Measurements from ENCODE around the gene SNX20. TPM values are rescaled to one million over a fixed set of nuclear protein-coding genes. Genes with fewer than 3 reads are reported as not detected.

Gene SNX20
- total RNA-seq, 2 donors from 2014 or later, result 44.0 to 58.9 TPM

DNA sequence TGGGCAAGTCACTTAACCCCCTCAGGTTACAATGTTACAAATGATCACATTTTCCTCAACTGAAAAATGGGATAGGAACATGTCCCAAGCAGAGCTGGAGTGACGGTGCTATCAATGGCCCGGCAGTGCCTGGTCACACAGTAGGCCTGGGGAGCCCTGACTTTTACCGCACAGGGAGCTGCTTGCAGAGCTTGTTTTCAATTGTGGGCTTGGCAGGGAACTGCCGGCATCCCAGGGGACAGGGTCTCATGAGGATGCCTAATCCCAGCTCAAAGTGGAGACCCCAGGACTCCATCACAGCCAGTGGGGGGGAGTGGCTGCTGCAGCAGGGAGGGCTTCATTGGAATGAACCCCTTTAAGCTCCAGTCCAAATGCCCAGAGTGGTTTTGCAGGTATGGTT is 11.4 kb downstream of the SNX20 start:
- DNase-seq, result no peak
- H3K4me3 Mint-ChIP-seq, result no peak overlapping the region
- peaks cover 8% of the 10 kb centered on the region for H3K36me3 Mint-ChIP-seq (ENCODE audit: low read depth)
- no peak for ATAC-seq
- H3K27ac Mint-ChIP-seq, result peak overlapping the region; percentile 94
- H3K4me1 Mint-ChIP-seq, result peaks cover 30% of the 10 kb centered on the region
- H3K9me3 ChIP-seq (ENCODE audit: control insufficient read depth, low read length, poor library complexity, severe bottlenecking), result no peaks in the 10 kb centered on the region
- no peaks in the 10 kb centered on the region for H3K27me3 Mint-ChIP-seq

DNA sequence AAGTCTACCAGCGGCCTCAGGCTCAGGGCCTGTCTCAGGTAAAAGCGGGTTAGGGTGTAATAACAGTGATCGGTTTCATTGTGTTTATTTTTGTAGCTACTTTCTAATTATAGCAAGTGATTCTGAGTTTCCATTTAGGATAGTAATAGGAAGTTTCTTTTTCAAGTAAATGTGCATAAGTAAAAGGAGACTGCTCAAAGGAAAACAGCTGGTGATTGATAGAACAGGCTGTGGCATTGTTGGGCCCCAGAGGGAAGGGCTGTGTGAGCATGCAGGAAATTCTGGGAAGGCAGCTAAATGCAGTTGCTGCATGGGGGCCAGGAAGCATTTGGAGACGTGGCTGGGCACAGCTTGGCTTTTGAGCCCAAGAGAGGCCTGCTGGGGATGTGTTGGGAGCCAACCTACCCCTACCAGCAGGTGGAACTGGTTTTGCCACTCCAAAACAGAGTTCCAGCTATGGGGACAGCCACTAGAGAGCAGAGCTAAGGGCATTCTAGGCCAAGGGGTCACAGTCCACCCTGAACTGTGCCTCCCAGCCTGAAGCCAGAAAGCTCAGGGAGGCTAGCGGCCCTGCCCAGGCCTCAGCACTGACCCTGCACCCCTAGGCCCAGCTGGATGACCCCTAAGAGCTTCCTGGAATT is 12.6 kb downstream of the SNX20 start:
- DNase-seq (no peak), ATAC-seq (no peak)
- no peaks in the 10 kb centered on the region for H3K27me3 Mint-ChIP-seq
- H3K27ac Mint-ChIP-seq, result peak overlapping the region; percentile 94
- peak overlapping the region; percentile 31 for H3K4me3 Mint-ChIP-seq
- peaks cover 32% of the 10 kb centered on the region for H3K4me1 Mint-ChIP-seq
- peaks cover 6% of the 10 kb centered on the region for H3K36me3 Mint-ChIP-seq (ENCODE audit: low read depth)
- no peaks in the 10 kb centered on the region for H3K9me3 ChIP-seq (ENCODE audit: control insufficient read depth, low read length, poor library complexity, severe bottlenecking)

DNA sequence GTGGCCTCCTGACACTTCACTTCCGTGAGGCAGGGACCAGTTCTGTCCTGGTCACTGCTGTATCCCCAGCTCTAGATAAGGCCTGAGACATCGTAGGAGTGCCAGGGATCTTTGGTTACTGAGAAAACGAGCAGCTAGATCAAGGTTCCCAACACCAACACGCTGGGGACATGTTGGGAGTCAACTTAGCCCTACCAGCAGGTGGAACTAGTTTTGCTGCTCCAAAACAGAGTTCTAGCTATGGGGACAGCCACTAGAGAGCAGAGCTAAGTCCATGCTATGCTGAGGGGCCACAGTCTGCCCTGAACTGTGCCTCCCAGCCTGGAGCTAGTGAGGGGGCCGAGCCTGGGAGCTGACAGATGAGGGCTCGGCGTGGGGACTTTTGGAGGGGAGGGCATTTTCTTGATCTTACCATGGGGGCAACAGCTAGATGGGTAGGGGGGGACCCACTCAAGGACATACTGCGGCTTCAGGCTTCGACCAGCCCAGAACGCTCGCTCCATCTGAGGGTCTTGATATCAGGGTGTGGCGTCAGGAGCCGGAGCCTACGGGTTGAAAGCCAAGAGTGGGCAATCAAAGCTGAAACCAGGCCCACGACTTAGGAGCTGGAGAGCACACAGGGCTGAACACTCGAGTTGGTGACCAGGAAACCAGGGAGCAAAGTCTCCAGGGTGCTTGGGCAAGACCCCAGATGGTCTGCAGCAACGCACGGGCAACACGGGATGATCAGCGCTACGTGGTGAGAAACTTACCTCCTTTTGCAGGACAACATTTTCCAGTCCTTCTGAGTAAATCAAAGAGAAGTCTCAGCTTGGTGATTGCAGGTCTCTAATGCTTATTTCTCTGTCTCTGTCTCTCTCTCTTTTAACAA is 13.4 kb downstream of the SNX20 start:
- H3K4me1 Mint-ChIP-seq, result peaks cover 32% of the 10 kb centered on the region
- peak overlapping the region; percentile 78 for H3K4me3 Mint-ChIP-seq
- no peak for DNase-seq
- no peaks in the 10 kb centered on the region for H3K9me3 ChIP-seq (ENCODE audit: control insufficient read depth, low read length, poor library complexity, severe bottlenecking)
- H3K36me3 Mint-ChIP-seq (ENCODE audit: low read depth), result peaks cover 5% of the 10 kb centered on the region
- H3K27ac Mint-ChIP-seq, result peak overlapping the region; percentile 94
- H3K27me3 Mint-ChIP-seq, result no peaks in the 10 kb centered on the region
- ATAC-seq, result peak; percentile 35

DNA sequence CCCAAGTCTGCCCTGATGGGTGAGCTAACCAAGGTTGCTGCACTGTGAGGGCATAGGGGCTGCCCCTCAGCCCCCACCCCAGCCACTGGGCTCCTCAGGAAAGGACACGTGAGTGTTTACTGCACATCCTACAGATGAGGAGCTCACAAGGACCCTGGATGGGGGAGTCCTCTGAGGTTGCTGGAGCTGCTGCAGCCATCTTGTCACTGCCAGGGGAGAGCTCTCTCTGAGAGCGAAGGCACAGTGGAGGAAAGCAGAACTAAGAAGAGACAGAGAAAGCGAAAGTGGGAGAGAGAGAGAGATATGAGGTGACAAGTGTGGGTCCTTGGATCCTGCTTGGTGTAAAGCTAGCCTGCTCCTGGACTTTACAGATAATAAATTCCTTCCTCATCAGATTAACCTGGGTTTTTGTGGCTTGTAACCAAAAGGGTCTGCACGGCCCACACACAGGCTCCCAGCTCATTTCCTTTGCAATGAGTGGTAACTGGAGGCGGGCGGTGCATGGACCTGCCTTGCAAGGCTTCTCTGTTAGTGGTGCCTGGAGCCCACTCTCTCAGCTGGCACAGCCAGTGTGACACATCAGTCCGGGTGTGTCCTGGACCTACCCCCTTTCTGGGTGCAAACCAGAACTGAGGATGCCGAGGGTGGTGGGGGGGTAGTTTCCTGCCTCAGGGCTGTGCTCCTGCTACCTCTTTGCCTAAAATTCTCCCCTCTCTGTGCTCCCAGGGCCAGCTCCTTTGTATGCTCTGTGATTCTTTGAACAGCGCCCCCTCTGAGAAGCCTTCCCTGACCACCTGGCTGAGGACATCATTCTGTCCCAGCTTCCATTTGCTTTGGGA is 14.2 kb downstream of the SNX20 start:
- Mint-ChIP-seq H3K4me3 (peak overlapping the region; percentile 78), H3K36me3 (ENCODE audit: low read depth) (peaks cover 3% of the 10 kb centered on the region), H3K4me1 (peaks cover 32% of the 10 kb centered on the region), H3K27ac (peak overlapping the region; percentile 94), H3K27me3 (no peaks in the 10 kb centered on the region)
- DNase-seq, result no peak
- ATAC-seq, result peak; percentile 70
- H3K9me3 ChIP-seq (ENCODE audit: control insufficient read depth, low read length, poor library complexity, severe bottlenecking), result no peaks in the 10 kb centered on the region

DNA sequence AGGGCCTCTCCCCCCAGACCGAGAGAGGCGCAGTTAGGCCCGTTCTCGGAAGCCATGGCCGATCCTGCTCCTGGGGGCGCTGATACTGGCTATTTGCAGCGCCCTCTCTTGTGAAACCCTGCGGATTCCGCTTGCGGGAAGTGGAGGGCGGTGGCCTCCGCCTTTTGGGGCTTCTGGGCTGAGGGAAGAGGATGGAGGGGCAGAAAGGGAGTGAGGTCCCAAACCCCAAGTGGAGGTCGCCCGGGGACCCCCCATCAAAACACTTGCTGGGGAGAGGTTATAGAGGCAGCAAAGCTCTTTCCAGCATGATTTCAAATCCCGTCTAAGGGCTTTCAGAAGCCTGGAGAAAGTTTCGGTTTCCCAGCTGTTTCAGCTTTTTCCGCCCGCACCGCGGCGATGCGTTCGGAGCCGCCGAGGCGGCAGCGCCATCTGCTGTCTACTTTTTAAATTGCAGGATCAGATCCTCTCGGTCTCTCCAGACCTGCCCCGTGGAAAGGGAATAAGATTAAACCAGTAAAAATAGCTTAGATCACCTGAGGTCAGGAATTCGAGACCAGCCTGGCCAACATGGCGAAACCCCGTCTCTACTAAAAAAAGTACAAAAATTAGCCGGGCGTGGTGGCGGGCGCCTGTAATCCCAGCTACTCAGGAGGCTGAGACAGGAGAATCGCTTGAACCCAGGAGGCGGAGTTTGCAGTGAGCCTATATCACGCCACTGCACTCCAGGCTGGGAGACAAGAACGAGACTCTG is 15.8 kb downstream of the SNX20 start:
- peak overlapping the region; percentile 94 for H3K27ac Mint-ChIP-seq
- H3K36me3 Mint-ChIP-seq (ENCODE audit: low read depth), result peaks cover 3% of the 10 kb centered on the region
- H3K9me3 ChIP-seq (ENCODE audit: control insufficient read depth, low read length, poor library complexity, severe bottlenecking), result no peaks in the 10 kb centered on the region

DNA sequence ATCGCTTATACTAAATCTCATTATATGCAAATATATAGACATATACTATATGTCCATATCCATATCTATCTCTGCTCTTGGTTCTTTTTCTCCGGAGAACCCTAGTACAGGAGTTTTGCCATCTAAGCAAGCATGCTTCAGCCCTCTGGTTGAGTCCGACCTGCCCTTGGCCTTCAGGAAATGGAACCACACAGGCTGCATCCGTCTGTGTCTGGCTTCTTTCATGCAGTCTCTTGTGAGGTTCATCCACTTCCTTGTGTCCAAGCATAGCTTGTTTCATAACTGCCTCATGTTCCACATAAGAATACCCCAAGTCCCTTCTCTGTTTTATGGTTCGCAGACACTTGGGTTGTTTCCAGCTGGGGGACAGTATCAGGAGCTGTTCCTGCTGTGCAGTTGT is 16.8 kb downstream of the SNX20 start:
- Mint-ChIP-seq H3K27ac (peak overlapping the region; percentile 27), H3K4me1 (peaks cover 27% of the 10 kb centered on the region), H3K36me3 (ENCODE audit: low read depth) (peaks cover 3% of the 10 kb centered on the region), H3K4me3 (no peak overlapping the region), H3K27me3 (no peaks in the 10 kb centered on the region)
- no peaks in the 10 kb centered on the region for H3K9me3 ChIP-seq (ENCODE audit: control insufficient read depth, low read length, poor library complexity, severe bottlenecking)
- DNase-seq (no peak), ATAC-seq (no peak)

More for the DNA sequence above, 15.8 kb downstream of the SNX20 start:
- peak overlapping the region; percentile 83 for H3K4me3 Mint-ChIP-seq
- peaks cover 26% of the 10 kb centered on the region for H3K4me1 Mint-ChIP-seq
- peak; percentile 66 to 87 (median 68) for DNase-seq
- H3K27me3 Mint-ChIP-seq, result no peaks in the 10 kb centered on the region
- peak; percentile 69 for ATAC-seq

DNA sequence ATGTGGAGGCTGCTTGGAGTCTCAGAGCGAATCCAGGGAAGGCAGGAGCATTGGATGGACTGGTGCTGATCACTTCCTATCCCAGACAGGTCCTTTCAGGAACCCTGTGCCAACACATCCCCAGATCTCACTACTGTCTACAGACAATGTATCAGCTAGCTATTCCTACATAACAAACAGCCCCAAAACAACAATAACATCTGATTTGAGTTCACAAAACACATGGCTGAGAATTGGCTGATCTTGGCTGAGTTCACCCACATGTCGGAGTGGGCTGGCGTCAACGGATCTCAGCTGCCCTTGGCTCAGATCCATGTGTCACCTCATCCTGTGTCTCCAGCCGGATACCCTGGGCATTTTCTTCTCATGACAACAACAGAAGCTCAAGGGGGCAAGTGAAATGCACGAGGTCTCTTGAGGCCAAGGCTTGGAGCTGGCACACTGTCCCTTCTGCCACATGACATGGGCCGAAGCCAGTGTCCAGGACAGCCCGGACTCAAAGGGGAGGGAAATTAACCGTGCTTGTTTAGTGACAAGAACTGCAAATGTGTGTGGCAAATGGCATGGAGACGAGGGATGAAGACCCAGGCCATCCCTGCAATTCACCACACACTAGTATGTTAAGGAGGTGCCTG is 18.7 kb downstream of the SNX20 start:
- Mint-ChIP-seq H3K4me3 (no peak overlapping the region), H3K27ac (no peak overlapping the region), H3K4me1 (peaks cover 22% of the 10 kb centered on the region), H3K36me3 (ENCODE audit: low read depth) (no peaks in the 10 kb centered on the region), H3K27me3 (no peaks in the 10 kb centered on the region)
- no peaks in the 10 kb centered on the region for H3K9me3 ChIP-seq (ENCODE audit: control insufficient read depth, low read length, poor library complexity, severe bottlenecking)
- ATAC-seq (no peak), DNase-seq (no peak)

DNA sequence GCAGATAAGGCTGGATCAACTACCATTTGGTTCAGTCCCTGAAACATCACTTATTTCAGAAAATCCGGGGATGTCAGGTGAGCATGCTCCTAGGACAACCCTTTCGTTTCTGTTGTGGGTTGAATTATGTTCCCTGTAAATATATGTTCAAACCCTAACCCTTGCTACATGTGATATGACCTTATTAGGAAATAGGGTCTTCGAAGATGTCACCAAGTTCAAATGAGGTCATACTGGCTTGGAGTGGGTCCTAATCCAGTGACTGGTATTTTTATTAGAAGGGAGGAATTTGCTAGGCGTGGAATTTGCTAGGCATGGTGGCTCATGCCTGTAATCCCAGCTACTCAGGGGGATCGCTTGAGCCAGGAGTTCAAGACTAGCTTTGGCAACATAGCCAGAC is 21.3 kb downstream of the SNX20 start:
- no peaks in the 10 kb centered on the region for H3K36me3 Mint-ChIP-seq (ENCODE audit: low read depth)
- H3K4me1 Mint-ChIP-seq, result peaks cover 6% of the 10 kb centered on the region
- DNase-seq (no peak), ATAC-seq (no peak)
- no peak overlapping the region for H3K27ac Mint-ChIP-seq
- no peaks in the 10 kb centered on the region for H3K27me3 Mint-ChIP-seq
- H3K9me3 ChIP-seq (ENCODE audit: control insufficient read depth, low read length, poor library complexity, severe bottlenecking), result no peaks in the 10 kb centered on the region
- H3K4me3 Mint-ChIP-seq, result no peak overlapping the region

DNA sequence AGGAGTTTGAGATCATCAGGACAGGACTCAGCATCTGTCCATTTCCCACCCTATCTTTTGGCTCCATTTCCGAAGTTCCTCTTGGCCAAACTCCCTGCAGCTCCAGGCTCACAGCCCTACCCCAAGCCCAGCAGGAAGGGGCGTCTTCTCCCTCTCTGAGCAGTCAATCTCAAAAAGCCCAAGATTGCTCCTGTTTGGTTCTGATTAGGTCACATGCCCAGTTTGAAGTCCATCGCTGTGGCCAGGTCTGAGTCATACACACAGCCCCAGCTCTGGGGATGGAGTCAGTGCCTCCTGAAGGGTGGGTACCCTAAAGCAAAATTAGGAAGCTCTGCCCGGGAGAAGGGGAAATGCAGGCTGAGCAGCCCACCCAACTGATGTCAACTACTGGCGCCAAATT is 23.9 kb downstream of the SNX20 start:
- ATAC-seq (no peak), DNase-seq (no peak)
- Mint-ChIP-seq H3K27ac (peak overlapping the region; percentile 32), H3K27me3 (no peaks in the 10 kb centered on the region), H3K4me1 (peaks cover 3% of the 10 kb centered on the region), H3K4me3 (no peak overlapping the region), H3K36me3 (ENCODE audit: low read depth) (no peaks in the 10 kb centered on the region)
- H3K9me3 ChIP-seq (ENCODE audit: control insufficient read depth, low read length, poor library complexity, severe bottlenecking), result no peaks in the 10 kb centered on the region

DNA sequence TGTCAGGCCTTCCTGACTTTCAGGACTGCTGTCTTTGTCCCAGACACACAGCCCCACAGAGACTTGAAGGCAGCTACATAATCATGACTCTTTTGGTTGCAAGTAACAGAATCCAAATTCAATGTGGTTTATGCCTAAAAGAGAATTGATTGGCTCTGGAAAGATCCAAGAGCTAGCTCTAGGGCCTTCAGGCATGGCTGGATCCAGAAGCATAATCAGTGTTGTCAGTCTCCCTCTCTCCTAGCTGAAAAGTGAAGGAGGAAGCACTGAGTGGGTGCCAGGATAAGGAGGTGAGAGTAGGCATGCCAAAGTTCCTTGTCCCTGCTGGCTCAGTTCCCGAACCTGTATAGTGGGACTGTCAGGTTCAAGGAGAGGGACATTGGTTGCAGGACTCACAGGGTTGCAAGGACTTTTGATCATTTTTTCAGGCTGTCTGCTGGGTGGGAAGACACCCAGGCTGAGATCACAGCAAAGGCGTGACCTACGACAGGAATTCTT is 25.5 kb downstream of the SNX20 start:
- Mint-ChIP-seq H3K4me3 (no peak overlapping the region), H3K36me3 (ENCODE audit: low read depth) (no peaks in the 10 kb centered on the region), H3K4me1 (peaks cover 3% of the 10 kb centered on the region), H3K27ac (no peak overlapping the region), H3K27me3 (no peaks in the 10 kb centered on the region)
- DNase-seq (no peak), ATAC-seq (no peak)
- H3K9me3 ChIP-seq (ENCODE audit: control insufficient read depth, low read length, poor library complexity, severe bottlenecking), result no peaks in the 10 kb centered on the region

DNA sequence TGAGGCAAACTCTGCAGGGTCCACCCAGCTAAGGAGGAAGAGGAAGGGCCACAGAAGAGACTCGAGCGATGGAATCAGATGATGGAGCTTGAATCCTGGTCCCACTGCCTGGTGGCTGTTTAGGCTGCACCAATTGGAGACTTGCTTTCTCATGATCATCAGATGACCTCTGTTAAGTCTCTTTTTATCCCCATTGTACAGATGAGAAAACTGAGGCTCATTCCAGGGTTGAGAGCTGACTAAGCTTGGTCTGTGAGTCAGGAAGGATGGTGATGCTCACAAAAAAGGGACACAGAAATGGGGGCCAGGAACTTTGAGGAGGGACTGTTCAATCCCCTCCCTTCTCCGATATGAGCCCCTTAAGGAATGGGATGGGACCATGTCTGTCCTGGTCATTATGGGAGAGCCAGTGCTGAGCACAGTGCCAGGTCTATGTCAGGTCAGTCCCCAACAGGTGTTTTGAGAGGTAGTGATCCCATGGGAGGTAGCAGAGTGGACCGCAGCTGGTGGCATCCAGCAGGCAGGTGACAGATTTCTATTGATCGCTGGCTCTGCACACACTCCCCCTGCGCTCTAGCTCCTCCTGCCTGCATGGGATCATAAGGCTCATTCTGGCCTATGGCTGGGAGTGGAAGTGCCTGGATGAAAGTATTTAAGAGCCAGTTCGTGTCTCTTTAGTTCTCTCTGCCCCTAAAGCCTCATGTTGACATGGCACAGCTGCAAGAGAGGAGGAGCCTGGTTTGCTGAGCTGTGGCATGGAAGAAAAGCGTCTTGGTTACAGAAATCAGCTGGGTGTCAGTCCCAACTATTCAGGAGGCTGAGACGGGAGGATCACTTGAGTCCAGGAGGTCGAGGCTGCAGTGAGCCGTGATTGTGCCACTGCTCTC is 27.2 kb downstream of the SNX20 start:
- ATAC-seq, result no peak
- H3K4me3 Mint-ChIP-seq, result no peak overlapping the region
- no peaks in the 10 kb centered on the region for H3K9me3 ChIP-seq (ENCODE audit: control insufficient read depth, low read length, poor library complexity, severe bottlenecking)
- H3K27ac Mint-ChIP-seq, result no peak overlapping the region
- H3K4me1 Mint-ChIP-seq, result peaks cover 3% of the 10 kb centered on the region
- no peaks in the 10 kb centered on the region for H3K27me3 Mint-ChIP-seq
- no peak for DNase-seq
- H3K36me3 Mint-ChIP-seq (ENCODE audit: low read depth), result peaks cover 3% of the 10 kb centered on the region
